Fibroblast of skin of right biceps (primary cell): ENCODE measurements around the gene CEP72.
"Not testable (repeated sequence)": the region's sequence is repeated elsewhere in the genome, so short reads cannot be mapped to it uniquely, and the experiment has no call there.

Source experiments
- DNase-seq: peaks from one replicate; pipeline ENCODE4 v3.0.0-alpha.2; 2013

Gene CEP72

GRCh38 chr5:620152-620551 is 8.0 kb downstream of the CEP72 start:
- DNase-seq: no peak

- DNase-seq: no peak
Observed at GRCh38 chr5:620586-621180, 8.5 kb downstream of the CEP72 start.

- DNase-seq: no peak
Observed at GRCh38 chr5:621341-621761, 9.2 kb downstream of the CEP72 start.

- DNase-seq: no peak
Observed at GRCh38 chr5:622359-622758, 10.2 kb downstream of the CEP72 start.

- no peak for DNase-seq
Observed at GRCh38 chr5:622946-623522, 10.9 kb downstream of the CEP72 start.

GRCh38 chr5:623531-623930 is 11.4 kb downstream of the CEP72 start:
- DNase-seq: no peak

GRCh38 chr5:624118-624950 is 12.2 kb downstream of the CEP72 start:
- DNase-seq: no peak

- DNase-seq: no peak
Observed at GRCh38 chr5:624951-625230, 12.8 kb downstream of the CEP72 start.

GRCh38 chr5:625516-625915 is 13.4 kb downstream of the CEP72 start:
- DNase-seq: no peak

- DNase-seq: no peak
Observed at GRCh38 chr5:626850-627249, 14.7 kb downstream of the CEP72 start.

GRCh38 chr5:627840-628239 is 15.7 kb downstream of the CEP72 start:
- no peak for DNase-seq

- DNase-seq: not testable (repeated sequence)
Observed at GRCh38 chr5:628351-629205, 16.4 kb downstream of the CEP72 start.

GRCh38 chr5:633501-633955 is 21.4 kb downstream of the CEP72 start:
- peak; percentile 20 for DNase-seq

- no peak for DNase-seq
Observed at GRCh38 chr5:634191-634590, 22.1 kb downstream of the CEP72 start.

- DNase-seq: no peak
Observed at GRCh38 chr5:635306-636055, 23.3 kb downstream of the CEP72 start.

GRCh38 chr5:636951-637350 is 24.8 kb downstream of the CEP72 start:
- DNase-seq: no peak

- no peak for DNase-seq
Observed at GRCh38 chr5:637581-638450, 25.7 kb downstream of the CEP72 start.

GRCh38 chr5:638501-639252 is 26.5 kb downstream of the CEP72 start:
- DNase-seq: no peak

- DNase-seq: no peak
Observed at GRCh38 chr5:639253-639530, 27.1 kb downstream of the CEP72 start.

GRCh38 chr5:639584-640213 is 27.6 kb downstream of the CEP72 start:
- no peak for DNase-seq
